Activated gamma-delta T cell treated with Interleukin-2 at 50 U/mL for 16 hours (primary cell): ENCODE data around the gene NFIC.
A peak's percentile ranks its signal among the peaks of the same experiment; 100 is the strongest.

Experiments
- DNase-seq: peaks from one replicate; pipeline ENCODE4 v3.0.0-alpha.2; 2020

The NFIC gene

GRCh38 chr19:3359919-3360420 is 6.4 kb upstream of the NFIC start:
- DNase-seq, result no peak

DNA sequence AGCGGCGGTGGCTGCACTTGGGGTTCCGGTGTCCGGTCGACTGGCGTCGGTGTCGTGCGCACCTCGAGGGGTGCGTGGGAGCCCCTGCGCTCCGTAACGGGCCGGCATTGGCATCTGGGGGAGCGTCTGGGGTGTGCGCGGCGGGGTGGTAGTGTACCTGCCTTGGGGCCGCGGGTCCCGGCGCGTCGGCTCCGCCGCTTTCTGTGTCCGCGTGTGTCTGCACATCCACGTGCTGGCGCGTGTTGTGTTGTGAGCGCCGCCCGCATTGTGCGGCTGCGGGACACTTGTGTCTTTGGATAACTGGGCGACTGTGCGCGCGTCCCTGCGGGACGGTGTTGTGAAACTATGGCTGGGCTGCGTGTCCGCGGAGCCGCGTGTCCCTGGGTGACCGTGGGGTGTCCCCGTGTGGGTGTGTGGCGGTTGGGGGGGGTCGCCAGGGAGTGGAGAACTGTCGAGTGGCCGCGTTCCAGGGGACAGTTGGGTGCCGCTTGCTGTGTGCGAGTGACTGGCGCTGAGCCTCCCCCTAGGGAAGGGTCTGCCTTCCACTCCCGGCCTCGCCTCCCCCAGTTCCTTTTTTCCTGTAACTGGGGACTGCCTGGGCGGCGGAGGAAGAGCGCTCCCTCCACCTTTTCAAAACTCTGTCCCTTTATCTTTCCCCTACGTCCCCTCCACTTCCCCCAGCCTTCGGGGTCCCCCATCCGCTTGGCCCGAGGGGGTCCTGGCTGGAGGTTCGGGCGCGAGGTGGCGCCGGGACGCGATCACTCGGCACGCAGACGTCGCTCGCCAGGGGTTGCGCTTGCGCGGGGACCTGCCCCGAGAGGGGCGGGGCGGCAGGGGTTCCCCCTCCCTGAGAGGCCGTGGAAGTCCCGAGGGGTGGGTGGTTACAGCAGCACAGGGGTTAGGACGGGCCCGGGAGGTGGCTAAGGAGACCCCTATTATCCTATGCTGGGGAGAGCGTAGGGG is 5.7 kb upstream of the NFIC start:
- DNase-seq, result peak; percentile 63

DNA sequence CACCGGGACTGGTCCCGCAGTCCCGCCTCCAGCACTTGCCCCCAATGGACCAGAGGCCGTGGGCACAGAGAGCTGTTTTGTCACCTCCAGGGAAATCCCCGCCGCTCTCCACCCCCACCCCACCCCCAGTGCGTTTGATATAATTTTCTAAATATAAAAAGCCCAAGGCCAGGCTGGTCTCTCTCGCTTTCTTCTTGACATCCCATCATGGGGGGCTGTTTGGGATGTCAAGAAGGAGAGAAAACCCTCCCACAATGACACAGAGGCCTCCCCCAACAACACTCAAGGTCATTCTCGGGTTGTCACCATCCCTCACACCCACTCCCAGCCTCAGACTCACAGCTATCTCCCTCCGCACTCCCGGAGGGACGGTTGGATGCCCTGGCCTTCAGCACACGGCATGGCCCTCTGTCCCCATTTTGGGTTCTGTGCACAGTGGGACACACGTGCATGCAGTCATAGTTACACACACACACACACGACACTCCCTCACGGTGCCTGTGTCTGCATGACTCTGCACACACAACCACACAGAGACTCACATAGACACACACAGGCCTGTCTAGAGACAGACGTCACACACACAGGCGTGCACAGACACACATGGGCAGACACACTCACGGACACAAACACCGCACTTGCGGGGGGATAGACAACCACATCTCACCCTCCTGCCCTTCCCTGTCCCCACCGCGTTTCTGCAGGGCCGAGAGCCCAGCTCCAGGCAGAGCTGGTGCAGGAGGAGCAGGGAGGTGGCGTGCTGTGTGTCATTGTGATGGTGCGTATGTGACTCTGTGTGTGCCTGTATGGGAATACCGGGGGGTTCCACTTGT is 4.8 kb upstream of the NFIC start:
- DNase-seq, result no peak

DNA sequence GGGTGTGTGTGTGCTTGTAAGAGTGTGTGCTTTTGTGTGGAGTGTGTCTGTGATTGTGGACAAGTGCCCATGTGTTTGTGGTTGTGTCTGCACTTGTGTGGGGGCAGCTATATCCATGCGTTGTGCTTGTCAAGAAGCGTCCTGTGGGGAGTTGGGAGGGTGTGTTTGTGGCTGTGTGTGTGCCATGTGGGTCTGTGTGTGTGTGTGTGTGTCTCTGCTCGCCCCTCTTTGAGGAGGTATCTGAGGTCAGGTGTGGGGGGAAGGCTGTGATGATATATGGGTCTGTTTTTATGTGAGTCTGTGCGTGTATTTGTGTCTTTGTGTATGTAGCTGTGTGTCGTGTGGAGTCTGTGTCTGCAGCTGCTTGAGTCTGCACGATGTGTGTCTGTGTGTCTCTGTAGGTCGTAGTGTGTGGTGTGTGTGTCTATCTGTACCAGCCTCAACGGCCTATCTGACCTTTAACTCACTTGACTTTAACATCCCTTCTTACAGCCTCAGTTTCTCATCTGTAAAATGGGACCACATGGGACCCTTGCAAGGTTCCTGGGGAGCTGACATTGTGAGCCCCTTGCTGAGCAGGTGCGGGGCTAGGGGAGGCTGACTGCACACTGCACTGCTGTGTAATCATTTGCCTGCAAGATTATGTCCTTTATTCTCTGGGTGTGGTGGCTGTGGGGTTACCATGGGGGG is 4.0 kb upstream of the NFIC start:
- DNase-seq, result no peak

GRCh38 chr19:3363841-3364500 is 2.4 kb upstream of the NFIC start:
- DNase-seq, result no peak

DNA sequence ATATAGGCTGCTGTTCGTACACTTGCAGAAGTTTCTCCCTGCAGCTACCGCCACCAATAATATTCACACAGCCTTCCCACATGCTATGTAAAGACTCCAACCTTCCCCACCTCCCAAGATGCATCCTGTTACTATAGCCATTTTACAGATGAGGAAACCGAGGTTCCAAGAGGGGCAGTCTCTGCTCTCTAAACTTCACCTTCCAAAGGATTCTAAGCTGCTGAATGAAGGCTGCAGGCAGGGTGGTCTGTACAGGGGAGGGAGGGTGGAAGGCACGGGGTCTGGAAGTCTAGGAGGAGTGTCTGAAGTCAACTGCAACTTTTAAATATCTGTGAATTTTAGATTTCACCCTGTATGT is 1.9 kb upstream of the NFIC start:
- DNase-seq, result no peak

DNA sequence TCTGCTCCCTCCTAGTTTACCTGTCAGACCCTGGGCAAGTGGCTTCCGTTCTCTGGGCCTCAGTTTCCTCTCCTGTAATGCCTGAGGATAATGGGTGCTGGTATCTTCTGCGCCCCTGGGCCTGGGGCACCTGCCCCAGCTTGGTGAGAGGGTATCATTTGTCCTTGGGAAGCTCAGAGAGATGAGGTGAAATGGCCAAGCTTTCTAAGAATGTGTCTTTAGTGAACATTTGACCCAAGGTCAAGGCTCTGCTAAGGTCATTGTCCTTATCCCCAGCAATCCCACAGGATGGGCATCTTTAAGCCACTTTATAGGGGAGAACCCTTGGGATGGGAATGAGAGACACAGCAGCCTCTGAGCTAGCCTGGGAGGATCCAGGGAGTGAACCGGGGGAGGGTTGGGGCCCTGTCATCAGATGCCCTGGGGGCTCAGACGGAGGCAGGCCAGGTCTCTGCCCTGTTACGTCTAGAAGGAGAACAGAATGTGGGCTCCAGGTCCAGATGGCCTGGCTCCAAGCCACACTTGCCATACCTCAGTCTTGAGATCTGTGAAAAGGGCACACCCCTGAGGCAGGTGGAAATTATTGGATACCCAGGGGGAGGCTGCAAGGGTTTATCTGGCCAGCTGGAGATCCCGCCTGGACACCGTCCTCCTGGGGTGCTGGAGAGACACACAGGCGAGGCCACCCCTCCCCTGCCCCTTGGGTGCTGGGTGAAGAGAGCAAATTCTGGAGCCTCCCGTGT is 1.1 kb upstream of the NFIC start:
- no peak for DNase-seq

DNA sequence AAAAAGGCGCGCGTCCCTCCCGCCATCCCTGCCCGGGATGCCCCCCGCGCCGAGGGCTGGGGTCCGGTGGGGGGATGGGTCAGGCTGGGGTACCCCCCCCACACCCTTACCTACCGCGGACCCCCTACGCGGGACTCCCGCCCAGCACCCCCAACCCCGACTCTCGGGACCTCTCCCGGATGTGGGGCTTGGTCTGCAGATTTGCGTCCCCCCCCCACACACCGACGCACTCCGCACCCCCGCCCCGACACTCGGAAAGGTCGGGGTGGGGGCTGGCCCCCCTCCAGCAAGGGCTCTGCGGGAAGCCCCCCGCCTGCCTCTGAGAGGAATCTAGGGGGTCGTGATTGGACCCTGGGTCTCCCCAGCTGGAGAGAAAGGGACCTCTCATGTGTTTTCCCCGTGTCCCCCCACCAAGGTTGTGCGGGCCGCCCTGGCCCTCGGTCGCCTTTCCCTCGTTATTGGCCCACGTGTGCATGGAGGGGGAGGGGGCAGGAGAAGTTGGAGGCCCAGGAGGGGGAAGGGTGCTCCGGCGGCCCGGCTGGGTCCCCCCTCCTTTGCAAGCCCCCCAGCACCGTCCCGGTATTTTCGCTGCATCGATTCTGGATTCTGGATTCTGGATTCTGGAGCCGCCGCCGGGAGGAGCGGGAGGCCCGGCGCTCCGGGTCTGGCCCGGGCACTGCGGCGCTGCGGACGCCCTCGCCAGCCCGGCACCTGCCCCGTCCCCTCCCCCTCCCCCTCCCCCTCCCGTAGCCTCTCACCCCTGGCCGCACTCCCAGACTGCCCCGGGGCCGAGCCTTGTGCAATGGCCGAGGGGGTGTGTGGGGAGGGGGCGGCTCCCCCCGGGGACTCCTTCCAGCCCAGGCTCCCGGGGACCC is 607 bp downstream of the NFIC start:
- no peak for DNase-seq

DNA sequence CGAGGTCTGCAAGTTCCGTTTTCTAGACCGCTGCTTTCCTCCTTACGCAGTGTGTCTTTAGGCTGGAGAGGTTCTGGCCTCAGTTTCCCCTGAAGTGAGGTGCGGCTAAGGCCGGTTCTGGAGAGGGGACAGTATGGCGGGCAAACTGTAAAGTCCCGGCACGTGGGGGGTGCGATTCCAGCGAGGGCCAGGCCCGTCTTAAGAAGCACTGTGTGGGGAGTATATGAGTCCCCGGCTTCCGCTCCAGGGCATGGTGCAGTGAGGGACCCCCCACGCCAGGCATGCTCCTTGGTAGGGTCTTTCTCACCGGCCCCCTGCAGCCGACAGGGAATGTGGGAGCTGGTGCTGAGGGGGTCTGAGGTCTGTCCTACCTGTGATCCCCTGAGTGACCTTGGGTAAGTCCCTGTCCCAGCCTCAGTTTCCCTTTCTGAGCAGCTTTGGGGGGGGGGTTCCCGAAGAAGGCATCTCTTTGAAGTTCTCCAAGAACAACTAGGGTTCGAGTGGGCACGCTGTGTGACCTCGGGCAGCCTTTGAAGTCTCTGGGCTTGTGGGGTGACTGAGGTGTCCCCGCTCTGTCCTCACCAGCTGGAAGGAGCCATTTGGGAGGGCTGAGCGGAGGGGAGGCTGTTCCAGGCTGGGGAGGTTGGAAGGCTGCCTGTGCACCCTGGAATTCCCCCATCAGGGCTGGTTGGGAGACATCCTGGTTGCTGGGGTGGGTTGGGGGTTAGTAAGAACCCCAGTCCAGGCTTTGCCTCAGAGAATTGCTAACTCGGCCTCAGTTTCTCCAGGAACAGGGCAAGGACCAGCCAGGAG is 1.5 kb downstream of the NFIC start:
- no peak for DNase-seq

GRCh38 chr19:3368441-3368795 is 2.0 kb downstream of the NFIC start:
- DNase-seq, result no peak

DNA sequence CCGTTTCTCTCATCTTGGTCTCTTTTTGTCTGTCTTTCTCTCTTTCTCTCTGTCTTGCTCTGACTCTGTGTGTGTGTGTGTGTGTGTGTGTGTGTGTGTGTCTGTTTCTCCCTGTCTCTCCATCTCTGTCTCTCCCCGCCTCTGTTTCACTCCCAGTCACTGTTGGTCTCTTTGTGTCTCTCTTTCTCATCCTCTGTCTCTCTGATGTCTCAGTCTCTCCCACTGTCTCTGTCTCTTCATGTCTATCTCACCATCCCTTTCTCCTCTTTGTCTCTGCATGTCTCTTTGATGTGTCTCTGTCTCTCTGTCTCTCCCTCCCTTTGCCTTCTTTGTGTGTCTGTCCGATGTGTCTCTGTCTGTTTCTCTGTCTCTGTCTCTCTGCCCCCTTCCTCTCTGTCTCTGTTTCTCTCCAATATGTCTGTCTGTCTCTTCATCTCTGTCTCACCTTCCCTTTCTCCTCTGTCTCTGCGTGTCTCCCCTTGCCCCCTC is 2.5 kb downstream of the NFIC start:
- DNase-seq, result no peak

DNA sequence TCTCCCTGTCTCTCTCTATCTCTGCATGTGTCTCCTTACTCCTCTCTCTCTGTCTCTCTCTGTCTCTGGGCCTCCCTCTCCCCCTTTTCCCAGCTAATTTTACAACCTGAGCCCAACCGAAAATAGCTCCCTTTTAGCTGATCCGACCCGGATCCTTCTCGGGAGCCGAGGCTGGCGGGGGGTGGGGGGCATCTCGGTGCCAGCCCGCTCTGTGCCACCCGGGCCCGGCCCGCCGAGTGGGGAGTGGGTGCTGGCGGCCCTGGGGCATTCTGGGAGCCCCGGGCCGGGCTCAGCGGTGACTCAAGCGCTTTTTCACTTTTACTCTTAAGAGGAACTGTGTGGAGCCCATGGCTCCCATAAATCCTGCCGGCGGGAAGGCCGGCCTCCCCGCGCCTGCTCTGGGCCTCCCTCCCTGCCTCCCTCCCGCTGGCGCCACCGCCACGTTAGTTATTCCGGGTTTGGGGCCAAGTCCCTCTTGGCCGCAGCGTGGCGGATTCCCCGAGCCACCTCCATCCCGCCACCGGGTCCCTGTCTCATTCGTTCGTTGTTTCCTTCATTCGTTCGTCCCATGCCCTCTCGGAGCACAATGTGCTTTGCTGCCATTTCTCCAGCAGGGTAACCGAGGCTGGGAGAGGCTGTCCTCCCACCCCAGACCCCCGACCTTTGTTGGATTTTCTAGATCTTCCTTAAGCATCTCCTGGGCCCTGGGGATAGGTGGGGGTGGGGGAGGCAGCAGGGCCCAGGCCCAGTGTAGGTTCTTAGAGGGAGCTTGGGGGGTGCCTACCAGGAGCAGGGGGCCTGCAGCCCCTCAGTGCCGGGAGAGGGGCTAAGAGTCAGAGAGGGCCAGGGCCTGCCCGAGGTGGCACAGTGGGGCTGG is 3.2 kb downstream of the NFIC start:
- DNase-seq, result no peak

DNA sequence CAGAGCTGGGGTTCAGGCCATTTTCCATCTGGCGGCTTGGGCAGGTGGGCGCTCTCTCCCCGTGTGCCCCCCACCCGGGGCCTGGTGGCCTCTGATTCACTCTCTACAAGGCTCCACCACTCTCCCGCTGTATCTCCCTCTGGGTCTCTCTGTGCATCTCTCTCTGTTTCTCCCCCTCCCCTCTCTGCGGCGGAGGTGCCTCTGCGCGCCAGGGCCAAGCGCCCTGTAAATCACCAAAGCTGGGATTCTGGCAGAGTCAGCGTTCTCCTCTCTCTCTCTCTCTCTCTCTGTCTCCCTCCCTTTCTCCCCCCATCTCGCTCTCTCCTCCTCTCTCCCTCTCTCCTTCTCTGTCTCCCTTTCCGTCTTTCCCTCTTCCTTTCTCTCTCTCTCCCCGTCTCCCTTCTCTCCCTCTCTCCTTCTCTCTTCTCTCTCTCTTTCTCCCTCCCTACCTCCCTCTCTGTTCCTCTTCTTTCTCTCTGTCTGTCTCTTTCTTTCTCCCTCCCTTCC is 3.9 kb downstream of the NFIC start:
- no peak for DNase-seq

- DNase-seq, result no peak
Observed at GRCh38 chr19:3370728-3371591, 4.6 kb downstream of the NFIC start.

GRCh38 chr19:3372413-3372812 is 6.0 kb downstream of the NFIC start:
- DNase-seq, result no peak

DNA sequence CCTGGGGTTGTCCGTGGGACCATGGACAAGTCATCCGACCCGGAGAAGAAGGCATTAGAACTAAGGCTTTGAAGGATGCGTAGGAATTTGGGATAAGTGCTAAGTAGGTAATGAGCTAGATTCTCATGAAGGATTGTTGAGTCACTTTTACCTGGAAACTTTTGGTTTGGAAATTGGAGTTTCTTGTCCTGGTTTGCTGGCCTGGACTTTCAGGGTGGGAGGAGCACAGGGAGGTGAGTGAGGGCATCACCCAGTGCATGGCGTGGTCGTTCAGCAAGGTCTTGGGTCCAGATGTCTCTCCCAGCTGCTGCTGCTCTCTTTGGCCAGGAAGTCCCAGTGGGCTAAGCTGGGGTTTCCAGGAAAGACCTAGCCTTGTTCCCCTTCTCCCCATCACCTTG is 7.6 kb downstream of the NFIC start:
- no peak for DNase-seq

GRCh38 chr19:3374369-3375112 is 8.2 kb downstream of the NFIC start:
- no peak for DNase-seq
